ENCODE measurements around the gene CABCOCO1.

CABCOCO1 gene

GRCh38 chr10:61812052-61812721 is 149.5 kb downstream of the CABCOCO1 start:
- DNase-seq (ENCODE audit: extremely low read depth, low read depth) = no peak
- TF ChIP-seq CTCF (IDR thresholded peaks at IDR 0.05; ENCODE audit: low read depth, low read length) = no peak

- TF ChIP-seq CTCF (IDR thresholded peaks at IDR 0.05; ENCODE audit: low read depth, low read length) = no peak
- DNase-seq (ENCODE audit: extremely low read depth, low read depth) = no peak
Measured at GRCh38 chr10:61812920-61813319, 150.2 kb downstream of the CABCOCO1 start.

GRCh38 chr10:61814160-61814559 is 151.4 kb downstream of the CABCOCO1 start:
- no peak for TF ChIP-seq CTCF (IDR thresholded peaks at IDR 0.05; ENCODE audit: low read depth, low read length)
- DNase-seq (ENCODE audit: extremely low read depth, low read depth) = no peak

GRCh38 chr10:61815496-61815895 is 152.8 kb downstream of the CABCOCO1 start:
- no peak for TF ChIP-seq CTCF (IDR thresholded peaks at IDR 0.05; ENCODE audit: low read depth, low read length)

More at GRCh38 chr10:61815496-61815895, 152.8 kb downstream of the CABCOCO1 start:
- DNase-seq (ENCODE audit: extremely low read depth, low read depth) = no peak

All from AG09319 (cell line).